NB4 (cell line): ENCODE measurements around the gene MAPK4.
A peak's percentile ranks its signal among the peaks of the same experiment; 100 is the strongest.
"Not testable (repeated sequence)": the region's sequence is repeated elsewhere in the genome, so short reads cannot be mapped to it uniquely, and the experiment has no call there.

Source experiments
- DNase-seq: peaks from one replicate; pipeline ENCODE4 v3.0.0; 2010; ENCODE audit warnings: low read depth
- H3K4me3 ChIP-seq: one replicate; pipeline ENCODE4 v1.5.1; 2011; ENCODE audit warnings: mild to moderate bottlenecking, low read depth, low read length, moderate library complexity
- MYC ChIP-seq: IDR thresholded peaks from 2 replicates; pipeline ENCODE4 v1.6.1; 2011; ENCODE audit warnings: low read depth, low read length
- POLR2A ChIP-seq: IDR thresholded peaks from 2 replicates; pipeline ENCODE4 v1.6.1; 2011; ENCODE audit warnings: mild to moderate bottlenecking; ENCODE audit not compliant: insufficient read length; ENCODE audit errors: extremely low read depth
- TF ChIP-seq, protein P1 (sequence below): IDR thresholded peaks from one replicate; pipeline ENCODE4 v1.5.1; 2012; ENCODE audit warnings: low read depth, low read length
- TF ChIP-seq, protein P2 (sequence below): IDR thresholded peaks from 2 replicates; pipeline ENCODE4 v1.6.1; 2011; ENCODE audit warnings: low read depth, low read length

MAPK4 gene

DNA sequence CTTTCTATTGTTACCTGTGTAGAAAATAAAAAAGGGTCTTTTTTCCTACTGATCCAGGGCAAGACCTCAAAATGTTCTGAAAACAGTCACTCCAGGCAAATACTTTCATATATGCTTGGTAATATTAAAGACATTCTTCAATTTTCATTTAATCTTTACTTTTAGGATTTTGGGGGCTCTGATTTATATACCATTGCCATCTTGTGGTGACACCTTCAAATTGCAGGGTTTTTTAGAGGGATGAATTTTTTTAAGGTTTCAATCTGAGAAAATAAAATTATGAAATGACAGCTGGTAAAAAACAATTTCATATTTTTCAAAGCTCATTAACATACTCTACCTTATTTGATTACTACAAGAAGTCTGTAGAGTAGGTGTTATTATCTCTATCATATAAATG is 26.8 kb downstream of the MAPK4 start:
- DNase-seq, result peak; percentile 2

DNA sequence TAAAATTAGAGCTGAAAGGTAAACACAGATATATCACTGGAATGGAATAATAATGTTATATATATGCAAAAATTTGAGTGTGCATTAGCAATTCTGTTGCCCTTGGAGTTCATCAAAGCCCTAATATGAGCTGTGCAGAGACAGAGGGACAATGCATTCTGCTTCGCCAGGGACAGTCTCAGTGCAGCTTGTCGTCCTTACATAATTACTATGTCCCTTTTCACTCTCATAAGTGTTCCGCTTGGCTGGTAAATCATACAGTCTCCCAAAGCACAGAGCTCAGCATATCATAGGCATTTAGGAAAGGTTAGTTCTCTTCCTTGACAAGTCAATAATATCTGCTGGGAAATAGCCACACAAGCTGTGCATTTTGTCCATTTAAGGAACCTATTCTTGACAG is 30.7 kb downstream of the MAPK4 start:
- no peak overlapping the region for H3K4me3 ChIP-seq
- no peak for DNase-seq
- TF ChIP-seq, protein P1, sequence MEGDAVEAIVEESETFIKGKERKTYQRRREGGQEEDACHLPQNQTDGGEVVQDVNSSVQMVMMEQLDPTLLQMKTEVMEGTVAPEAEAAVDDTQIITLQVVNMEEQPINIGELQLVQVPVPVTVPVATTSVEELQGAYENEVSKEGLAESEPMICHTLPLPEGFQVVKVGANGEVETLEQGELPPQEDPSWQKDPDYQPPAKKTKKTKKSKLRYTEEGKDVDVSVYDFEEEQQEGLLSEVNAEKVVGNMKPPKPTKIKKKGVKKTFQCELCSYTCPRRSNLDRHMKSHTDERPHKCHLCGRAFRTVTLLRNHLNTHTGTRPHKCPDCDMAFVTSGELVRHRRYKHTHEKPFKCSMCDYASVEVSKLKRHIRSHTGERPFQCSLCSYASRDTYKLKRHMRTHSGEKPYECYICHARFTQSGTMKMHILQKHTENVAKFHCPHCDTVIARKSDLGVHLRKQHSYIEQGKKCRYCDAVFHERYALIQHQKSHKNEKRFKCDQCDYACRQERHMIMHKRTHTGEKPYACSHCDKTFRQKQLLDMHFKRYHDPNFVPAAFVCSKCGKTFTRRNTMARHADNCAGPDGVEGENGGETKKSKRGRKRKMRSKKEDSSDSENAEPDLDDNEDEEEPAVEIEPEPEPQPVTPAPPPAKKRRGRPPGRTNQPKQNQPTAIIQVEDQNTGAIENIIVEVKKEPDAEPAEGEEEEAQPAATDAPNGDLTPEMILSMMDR, result no peak
- TF ChIP-seq MYC, result no peak

More for the DNA sequence above, 26.8 kb downstream of the MAPK4 start:
- TF ChIP-seq, protein P2, sequence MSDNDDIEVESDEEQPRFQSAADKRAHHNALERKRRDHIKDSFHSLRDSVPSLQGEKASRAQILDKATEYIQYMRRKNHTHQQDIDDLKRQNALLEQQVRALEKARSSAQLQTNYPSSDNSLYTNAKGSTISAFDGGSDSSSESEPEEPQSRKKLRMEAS, result no peak
- no peak for TF ChIP-seq MYC
- TF ChIP-seq, protein P1, result peak; percentile 21
- TF ChIP-seq POLR2A, result no peak
- no peak overlapping the region for H3K4me3 ChIP-seq

DNA sequence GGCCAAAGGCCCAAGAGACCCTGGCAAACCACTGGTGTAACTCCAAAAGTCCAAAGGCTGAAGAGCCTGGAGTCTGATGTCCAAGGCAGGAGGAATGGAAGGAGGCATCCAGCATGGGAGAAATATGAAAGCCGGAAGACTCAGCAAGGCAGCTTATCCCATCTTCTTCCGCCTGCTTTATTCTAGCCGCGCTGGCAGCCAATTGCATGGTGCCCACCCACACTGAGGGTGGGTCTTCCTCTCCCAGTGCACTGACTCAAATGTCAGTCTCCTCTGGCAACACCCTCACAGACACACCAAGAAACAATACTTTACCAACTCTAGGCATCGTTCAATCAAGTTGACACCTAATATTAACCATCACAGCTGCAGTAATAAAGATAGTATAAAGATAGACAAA is 34.1 kb downstream of the MAPK4 start:
- no peak overlapping the region for H3K4me3 ChIP-seq
- DNase-seq, result no peak

DNA sequence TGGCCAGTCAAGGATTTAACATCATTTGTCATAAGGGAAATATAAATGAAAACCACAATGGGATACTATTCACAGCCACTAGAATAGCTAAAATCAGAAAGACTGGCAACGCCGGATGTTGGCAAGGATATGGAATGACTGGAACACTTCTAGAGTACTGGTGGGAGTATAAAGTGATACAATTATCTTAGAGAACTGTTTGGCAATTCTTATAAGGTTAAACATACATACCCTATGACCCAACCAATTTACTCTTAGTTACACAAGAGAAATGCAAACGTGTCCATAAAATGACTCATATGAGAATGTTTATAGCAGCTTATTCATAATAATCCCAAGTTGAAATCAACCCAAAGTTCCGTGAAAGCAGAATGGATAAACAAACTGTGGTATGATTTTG is 35.1 kb downstream of the MAPK4 start:
- no peak overlapping the region for H3K4me3 ChIP-seq
- TF ChIP-seq POLR2A, result no peak
- TF ChIP-seq, protein P2, result no peak
- no peak for TF ChIP-seq MYC
- TF ChIP-seq, protein P1, result no peak
- no peak for DNase-seq

More for the DNA sequence above, 34.1 kb downstream of the MAPK4 start:
- TF ChIP-seq, protein P2, result no peak

DNA sequence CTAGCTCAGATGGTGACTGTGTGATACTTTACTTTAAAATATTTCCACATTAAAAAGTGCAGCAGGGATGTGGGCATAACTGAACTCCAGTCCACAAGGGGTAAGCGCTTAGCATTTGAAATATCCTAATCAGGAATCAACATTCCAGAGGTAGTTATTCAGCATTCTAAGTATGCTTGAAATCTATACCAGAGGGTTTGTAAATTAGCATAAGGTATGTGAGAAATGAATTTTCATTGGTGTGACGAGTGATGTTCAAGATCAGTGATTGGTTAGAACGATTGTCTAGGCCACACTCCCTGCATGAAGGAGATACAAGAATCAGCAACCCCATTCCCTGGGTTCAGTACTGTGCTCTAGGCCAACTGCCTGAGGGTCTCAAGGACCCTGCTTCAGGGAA is 42.6 kb downstream of the MAPK4 start:
- no peak for TF ChIP-seq MYC
- TF ChIP-seq, protein P2, result no peak
- no peak for TF ChIP-seq POLR2A
- TF ChIP-seq, protein P1, result no peak
- DNase-seq, result no peak
- no peak overlapping the region for H3K4me3 ChIP-seq

DNA sequence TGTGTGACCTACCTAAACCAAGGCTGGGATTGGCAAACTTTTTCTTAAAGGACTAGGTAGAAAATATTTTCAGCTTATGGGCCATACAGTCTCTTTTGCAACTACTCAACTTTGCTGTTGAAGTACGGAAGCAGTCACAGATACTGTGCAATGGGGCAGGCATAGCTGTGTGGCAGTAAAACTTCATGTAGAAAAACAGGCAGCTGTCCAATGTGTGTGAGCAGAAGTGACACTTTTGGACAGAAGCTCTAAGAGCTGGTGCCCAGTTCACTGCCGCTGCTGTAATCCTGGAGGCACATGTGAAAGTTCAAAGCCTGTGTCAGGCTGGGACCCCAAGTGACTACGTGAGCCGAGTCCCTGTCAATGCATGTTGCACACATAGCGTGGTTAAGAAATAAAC is 46.7 kb downstream of the MAPK4 start:
- H3K4me3 ChIP-seq, result no peak overlapping the region
- TF ChIP-seq, protein P2, result no peak
- TF ChIP-seq POLR2A (no peak), MYC (no peak)
- TF ChIP-seq, protein P1, result no peak
- no peak for DNase-seq

DNA sequence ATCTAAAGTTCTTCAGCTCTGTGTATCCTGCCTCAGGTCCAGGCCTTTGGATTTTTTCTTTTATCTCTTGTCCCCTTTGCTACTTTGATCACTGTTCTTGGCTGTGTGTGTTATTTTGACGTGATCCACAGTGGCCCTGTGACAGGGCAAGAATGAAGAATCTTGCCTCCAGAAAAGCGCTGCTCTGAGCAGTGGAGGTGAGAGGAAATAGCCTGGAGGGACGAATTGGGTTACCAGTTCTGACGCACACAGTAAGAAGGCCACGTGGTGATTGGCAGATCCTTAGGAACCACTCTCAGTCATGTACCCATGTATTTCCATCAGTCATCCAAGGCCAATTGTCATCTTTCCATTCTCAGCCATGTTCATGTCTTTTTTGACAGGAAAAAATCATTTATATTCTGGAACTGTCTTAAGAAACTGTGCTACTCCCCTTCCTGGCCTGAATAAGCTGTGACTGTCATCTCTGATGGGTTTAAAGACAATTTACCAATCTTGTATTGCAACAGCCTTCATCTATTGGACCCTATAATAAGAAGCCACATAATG is 47.6 kb downstream of the MAPK4 start:
- H3K4me3 ChIP-seq, result no peak overlapping the region
- TF ChIP-seq, protein P2, result no peak
- TF ChIP-seq MYC (no peak), POLR2A (no peak)
- TF ChIP-seq, protein P1, result no peak
- no peak for DNase-seq

DNA sequence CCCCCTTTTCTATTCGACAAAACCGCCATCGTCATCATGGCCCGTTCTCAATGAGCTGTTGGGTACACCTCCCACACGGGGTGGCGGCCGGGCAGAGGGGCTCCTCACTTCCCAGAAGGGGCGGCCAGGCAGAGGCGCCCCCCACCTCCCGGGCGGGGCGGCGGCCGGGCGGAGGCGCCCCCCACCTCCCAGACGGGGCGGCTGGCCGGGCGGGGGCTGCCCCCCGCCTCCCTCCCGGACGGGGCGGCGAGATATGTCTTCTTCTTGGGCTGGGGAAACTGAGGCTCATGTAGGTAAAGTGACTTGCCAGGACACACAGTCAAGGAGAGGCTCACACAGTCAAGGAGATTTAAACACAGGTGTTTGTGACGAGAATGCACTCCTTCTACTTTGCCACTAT is 49.3 kb downstream of the MAPK4 start:
- not testable (repeated sequence) for H3K4me3 ChIP-seq, DNase-seq
